Measurements from ENCODE around the gene DCP1B. TPM values are rescaled to one million over a fixed set of nuclear protein-coding genes. Genes with fewer than 3 reads are reported as not detected.

The DCP1B gene
- total RNA-seq, 1 donor from 2014 or later: 5.4 TPM

Other genes starting within 250 kb of the DCP1B start
- gene LRTM2, start 183.9 kb downstream of the DCP1B start, total RNA-seq: not detected in 2 replicates
- 0.17 and 0.33 TPM in 2 replicates for gene CACNA2D4, start 85.8 kb downstream of the DCP1B start, total RNA-seq
- gene CACNA1C, start 48.5 kb upstream of the DCP1B start, total RNA-seq: 0.14 and 1.5 TPM in 2 replicates